ENCODE data around the gene CASKIN2. TPM values are rescaled to one million over a fixed set of nuclear protein-coding genes. Genes with fewer than 3 reads are reported as not detected.

The CASKIN2 gene, protein sequence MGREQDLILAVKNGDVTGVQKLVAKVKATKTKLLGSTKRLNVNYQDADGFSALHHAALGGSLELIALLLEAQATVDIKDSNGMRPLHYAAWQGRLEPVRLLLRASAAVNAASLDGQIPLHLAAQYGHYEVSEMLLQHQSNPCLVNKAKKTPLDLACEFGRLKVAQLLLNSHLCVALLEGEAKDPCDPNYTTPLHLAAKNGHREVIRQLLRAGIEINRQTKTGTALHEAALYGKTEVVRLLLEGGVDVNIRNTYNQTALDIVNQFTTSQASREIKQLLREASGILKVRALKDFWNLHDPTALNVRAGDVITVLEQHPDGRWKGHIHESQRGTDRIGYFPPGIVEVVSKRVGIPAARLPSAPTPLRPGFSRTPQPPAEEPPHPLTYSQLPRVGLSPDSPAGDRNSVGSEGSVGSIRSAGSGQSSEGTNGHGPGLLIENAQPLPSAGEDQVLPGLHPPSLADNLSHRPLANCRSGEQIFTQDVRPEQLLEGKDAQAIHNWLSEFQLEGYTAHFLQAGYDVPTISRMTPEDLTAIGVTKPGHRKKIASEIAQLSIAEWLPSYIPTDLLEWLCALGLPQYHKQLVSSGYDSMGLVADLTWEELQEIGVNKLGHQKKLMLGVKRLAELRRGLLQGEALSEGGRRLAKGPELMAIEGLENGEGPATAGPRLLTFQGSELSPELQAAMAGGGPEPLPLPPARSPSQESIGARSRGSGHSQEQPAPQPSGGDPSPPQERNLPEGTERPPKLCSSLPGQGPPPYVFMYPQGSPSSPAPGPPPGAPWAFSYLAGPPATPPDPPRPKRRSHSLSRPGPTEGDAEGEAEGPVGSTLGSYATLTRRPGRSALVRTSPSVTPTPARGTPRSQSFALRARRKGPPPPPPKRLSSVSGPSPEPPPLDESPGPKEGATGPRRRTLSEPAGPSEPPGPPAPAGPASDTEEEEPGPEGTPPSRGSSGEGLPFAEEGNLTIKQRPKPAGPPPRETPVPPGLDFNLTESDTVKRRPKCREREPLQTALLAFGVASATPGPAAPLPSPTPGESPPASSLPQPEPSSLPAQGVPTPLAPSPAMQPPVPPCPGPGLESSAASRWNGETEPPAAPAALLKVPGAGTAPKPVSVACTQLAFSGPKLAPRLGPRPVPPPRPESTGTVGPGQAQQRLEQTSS (N-terminal part only)
- 6.7 and 9.1 TPM in 2 replicates for total RNA-seq

DNA sequence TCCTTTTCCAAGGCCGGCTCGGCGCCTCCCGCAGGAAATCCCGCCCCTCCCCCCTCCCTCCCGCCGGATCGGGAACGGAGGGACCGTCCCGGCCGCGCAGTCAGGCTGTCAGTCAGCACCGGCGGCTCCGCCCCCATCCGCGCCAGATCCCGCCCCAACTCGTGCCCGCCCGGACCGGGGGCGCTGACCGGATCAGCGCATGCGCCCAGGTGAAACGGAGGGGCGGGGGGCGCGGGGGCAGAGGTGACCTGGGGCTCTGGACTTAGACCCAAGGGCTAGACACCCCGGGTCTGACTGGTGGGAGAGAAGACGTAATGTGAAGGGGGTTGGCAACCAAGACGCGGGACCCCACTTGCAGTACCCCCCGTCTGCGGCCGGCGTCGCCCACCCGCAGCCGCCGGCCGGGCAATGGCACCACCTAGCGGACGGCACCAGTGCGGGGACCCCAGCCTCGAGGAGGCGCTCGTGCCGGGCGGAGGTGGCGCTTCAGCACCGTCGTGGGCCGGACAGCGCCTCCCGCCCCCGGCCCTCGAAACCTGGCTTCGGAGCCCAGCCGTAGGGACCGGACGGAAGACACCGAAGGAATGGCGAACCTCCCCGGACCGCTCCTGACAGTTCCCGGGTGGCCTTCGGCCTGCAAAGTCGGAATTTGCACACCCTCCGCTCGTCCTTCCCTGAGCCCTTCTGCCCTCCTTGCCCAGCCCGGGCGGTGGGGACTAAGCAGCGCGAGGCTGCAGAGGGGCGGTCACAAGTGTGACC, at the start of gene CASKIN2:
Gene CASKIN2, minus strand, starts transcription at position 42 of the 759 bp plus-strand sequence. CDS start 1,733 bp downstream, outside the sequence.

DNA sequence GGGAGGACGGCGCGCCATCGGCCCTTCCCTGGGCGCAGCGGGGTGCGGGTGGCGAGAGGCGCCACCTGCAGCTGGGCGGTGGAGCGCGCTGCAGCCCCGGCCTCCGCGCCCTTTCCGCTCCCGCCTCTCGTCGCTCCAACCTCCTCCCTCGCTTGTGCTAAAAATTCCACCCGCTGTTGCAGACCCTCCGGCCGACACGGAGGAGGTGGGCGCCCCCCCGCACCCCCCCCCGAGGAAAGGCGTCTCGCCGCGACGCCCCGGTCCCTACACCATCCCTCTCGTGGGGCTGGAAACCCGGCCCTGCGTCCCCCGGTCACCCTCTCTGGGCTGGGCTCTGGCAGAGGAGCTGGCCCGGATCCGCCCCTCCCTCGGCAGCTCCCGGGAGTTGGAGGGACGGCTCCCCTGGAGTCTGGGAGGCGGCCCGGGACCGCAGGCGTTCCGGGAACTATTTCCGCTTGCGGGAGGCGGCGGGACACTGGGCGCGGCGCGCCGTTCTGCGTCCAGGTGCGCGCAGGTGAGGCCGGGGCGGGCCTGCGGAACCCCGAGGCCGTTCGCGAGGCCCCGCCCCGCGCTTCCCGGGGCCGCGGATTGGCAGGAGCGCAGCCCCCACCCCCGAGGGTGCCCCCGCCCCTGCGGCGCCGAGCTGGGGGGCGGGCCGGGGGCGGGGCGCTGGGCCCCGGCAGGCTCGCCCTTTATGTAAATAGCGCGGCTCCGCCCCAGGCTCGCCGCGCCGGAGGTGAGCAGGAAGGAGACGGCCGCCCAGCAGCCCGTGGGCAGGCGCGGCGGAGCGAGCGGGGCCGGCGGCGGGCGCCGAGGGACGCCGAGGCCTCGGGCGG, 9.9 kb upstream of the CASKIN2 start, which contains the start of gene LLGL2:
Gene LLGL2, plus strand, starts transcription at position 728 of the 836 bp plus-strand sequence. CDS start 17,730 bp downstream, outside the sequence.

DNA sequence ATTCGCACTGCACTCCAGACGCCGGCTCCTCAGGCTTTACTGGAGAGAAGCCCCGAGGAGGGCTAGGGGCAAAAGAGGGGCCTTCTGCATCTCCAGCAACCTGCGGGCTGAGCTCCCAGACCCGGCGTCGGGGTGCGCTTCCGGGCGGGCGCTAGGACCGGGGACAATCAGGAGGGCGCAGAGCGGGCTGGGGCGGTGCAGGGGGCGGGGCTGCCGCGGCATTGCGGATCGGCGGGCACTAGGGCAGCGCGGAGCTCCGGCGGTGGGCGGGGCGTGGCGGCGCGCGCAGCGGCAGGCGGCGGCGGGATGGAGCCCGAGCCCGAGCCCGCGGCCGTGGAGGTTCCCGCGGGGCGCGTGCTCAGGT, 900 bp upstream of the CASKIN2 start, which contains the start of gene TSEN54:
Gene TSEN54, plus strand, starts transcription at position 274 of the 364 bp plus-strand sequence. Its CDS starts 33 bp downstream, at position 307.

DNA sequence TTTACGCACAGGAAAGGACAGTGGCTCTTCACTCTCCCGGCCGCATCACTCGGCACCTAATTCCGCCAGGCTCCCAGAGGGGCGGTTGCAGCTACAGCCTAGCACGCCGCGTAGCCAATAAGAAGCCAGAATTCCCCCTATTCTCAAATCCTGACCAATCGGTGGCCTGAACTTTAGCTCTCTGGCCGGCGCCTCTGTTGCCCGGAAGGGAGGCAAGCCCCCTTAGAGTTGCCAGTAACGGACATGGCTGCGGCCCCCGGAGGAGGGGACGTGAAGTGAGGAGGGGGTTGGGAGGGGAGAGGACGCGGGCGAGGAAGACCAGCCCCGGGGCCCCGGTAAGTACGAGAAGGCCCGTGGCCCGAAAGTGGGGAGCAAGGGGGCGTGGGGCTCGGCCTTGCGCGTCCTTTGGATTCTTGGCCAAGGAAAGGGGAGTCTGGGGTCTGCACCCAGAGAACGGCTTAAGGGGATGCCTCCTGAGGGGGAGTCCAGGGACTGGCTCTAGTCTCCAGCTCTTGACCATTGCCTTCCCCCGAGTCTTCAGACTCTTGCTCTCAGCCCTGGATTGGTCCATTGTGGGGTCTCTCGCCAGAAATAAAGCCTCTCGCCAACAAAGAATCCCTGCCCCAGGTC, 58.8 kb downstream of the CASKIN2 start, which contains the start of gene TMEM94:
Gene TMEM94, plus strand, starts transcription at position 219 of the 630 bp plus-strand sequence. CDS start 15,271 bp downstream, outside the sequence.

Other genes with a start within 250 kb of the CASKIN2 start
- 10.4 and 10.6 TPM in 2 replicates for gene MIF4GD, start 244.3 kb downstream of the CASKIN2 start, total RNA-seq
- gene SLC25A19, start 226.1 kb downstream of the CASKIN2 start, total RNA-seq: 7.6 TPM in 2 replicates
- 62.9 and 63.9 TPM in 2 replicates for gene GRB2, start 109.9 kb downstream of the CASKIN2 start, total RNA-seq
- 35.2 and 44.9 TPM in 2 replicates for gene TMEM94, start 58.9 kb downstream of the CASKIN2 start, total RNA-seq
- gene TSEN54, start 991 bp upstream of the CASKIN2 start, total RNA-seq: 15.3 and 20.8 TPM in 2 replicates
- 0.30 and 1.5 TPM in 2 replicates for gene LLGL2, start 10.2 kb upstream of the CASKIN2 start, total RNA-seq
- 2.0 and 2.1 TPM in 2 replicates for gene MYO15B, start 72.3 kb upstream of the CASKIN2 start, total RNA-seq
- gene SMIM5, start 117.9 kb upstream of the CASKIN2 start, total RNA-seq: not detected in 2 replicates
- 15.2 and 17.3 TPM in 2 replicates for gene RECQL5, start 151.6 kb upstream of the CASKIN2 start, total RNA-seq
- gene SAP30BP, start 151.8 kb upstream of the CASKIN2 start, total RNA-seq: 43.9 and 62.7 TPM in 2 replicates
- under 0.01 and 0.30 TPM in 2 replicates for gene ITGB4, start 205.9 kb upstream of the CASKIN2 start, total RNA-seq
- 50.1 and 52.8 TPM in 2 replicates for gene GALK1, start 249.7 kb upstream of the CASKIN2 start, total RNA-seq

All from bronchus fibroblast of lung (primary cell).